ENCODE results near the gene B4GALNT4.
"Not testable (repeated sequence)": the region's sequence is repeated elsewhere in the genome, so short reads cannot be mapped to it uniquely, and the experiment has no call there.

B4GALNT4 gene

DNA sequence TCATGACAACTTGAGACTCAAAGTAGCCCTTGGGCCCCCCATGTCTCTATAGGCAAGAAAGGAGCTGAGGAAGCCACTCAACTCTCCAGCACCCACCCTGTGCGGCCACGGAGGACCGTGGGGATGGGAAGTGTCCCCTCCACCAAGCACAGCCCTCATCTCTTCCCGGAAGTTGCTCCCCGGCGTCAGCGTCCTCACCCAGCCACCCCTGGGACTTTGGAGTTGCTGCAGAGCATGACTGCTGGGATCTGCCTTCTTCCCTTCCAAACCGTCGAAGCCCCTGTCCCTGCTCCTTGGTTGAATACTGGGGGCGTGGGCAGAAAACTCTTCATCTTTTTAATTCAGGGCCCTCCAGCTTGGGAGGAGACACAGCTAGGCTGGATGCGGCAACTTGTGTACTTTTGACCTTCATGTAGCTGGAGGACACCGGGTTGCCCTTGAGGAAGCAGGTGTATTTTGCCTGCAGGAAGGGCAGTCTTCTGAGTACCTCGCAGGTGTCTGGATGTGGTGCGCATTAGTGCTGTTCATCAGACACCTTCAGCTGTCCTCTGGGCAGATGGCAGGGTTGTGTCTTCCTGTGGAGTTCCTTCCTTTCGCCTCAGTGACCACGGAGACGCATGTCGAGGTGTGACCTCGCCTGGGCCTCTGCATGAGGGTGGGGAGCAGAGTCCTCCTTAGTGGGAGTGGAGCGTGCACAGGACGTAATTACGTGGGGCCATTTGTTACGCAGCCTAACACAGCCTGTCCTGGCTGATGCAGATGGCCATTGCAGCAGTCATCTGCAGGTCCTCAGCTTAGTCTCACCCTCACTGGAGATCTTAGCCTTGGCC lies 36.4 kb upstream of the B4GALNT4 start:
- TF ChIP-seq CTCF (IDR thresholded peaks at IDR 0.05; ENCODE audit: borderline replicate concordance, control extremely low read depth, extremely low read depth, insufficient read depth, missing control alignments), result no peak
- no peak for DNase-seq (ENCODE audit: low spot score)
- in situ Hi-C loops (cut with MboI; ENCODE audit: low sequenced_read_pairs, unreplicated experiment), result no loop called here

- in situ Hi-C loops (cut with MboI; ENCODE audit: low sequenced_read_pairs, unreplicated experiment); DNase-seq (ENCODE audit: low spot score): not testable (repeated sequence)
Observed at GRCh38 chr11:333616-334263, 35.6 kb upstream of the B4GALNT4 start.

- no peak for DNase-seq (ENCODE audit: low spot score)
- TF ChIP-seq CTCF (IDR thresholded peaks at IDR 0.05; ENCODE audit: borderline replicate concordance, control extremely low read depth, extremely low read depth, insufficient read depth, missing control alignments), result no peak
- in situ Hi-C loops (cut with MboI; ENCODE audit: low sequenced_read_pairs, unreplicated experiment), result no loop called here
Observed at GRCh38 chr11:334264-334994, 34.9 kb upstream of the B4GALNT4 start.

DNA sequence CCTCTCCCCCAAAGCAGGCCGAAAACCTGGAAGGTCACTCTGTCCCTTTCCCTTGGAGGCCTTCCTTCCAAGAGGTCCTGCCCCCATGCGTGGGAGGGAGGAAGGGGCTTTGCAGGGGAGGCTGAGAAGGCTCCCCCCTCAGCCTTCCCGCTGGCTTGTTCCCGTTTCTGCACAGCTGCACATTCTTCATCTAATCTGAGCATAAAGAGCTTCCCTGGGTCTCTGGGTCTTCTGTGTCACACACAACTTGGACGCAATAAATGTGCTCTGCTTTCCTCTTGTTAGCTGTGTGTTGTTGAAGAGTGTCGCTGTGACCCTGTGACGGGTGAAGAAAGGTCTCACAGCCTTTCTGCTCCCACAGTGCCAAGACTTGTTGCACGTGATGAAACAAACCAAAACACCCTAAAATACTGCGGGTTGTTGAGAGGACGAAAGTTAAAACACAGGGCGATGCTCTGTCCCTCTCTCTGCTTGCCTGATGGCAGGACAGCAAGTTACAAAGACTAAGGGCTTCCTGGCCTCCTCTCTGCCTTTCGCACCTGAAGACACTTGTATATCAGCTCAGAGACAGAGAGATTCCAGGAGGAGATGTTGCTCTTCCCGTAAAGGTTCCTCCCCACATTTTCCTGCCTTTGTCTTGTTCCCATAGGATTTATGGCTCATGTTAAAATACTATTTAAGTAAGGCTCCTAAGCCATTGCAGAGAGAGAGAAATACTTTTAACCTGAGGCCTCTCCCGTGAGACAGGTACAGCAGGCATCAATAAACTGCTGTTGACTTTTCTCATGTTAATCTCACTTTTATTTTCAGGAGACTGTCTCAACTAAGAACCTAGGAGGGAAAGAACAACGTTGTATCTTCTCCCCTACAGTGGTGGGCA lies 33.3 kb upstream of the B4GALNT4 start:
- DNase-seq (ENCODE audit: low spot score), result no peak
- TF ChIP-seq CTCF (IDR thresholded peaks at IDR 0.05; ENCODE audit: borderline replicate concordance, control extremely low read depth, extremely low read depth, insufficient read depth, missing control alignments), result no peak
- in situ Hi-C loops (cut with MboI; ENCODE audit: low sequenced_read_pairs, unreplicated experiment), result no loop called here

GRCh38 chr11:336659-337198 lies 32.6 kb upstream of the B4GALNT4 start:
- TF ChIP-seq CTCF (IDR thresholded peaks at IDR 0.05; ENCODE audit: borderline replicate concordance, control extremely low read depth, extremely low read depth, insufficient read depth, missing control alignments), result no peak
- in situ Hi-C loops (cut with MboI; ENCODE audit: low sequenced_read_pairs, unreplicated experiment), result no loop called here
- no peak for DNase-seq (ENCODE audit: low spot score)

GRCh38 chr11:337711-338110 lies 31.6 kb upstream of the B4GALNT4 start:
- TF ChIP-seq CTCF (IDR thresholded peaks at IDR 0.05; ENCODE audit: borderline replicate concordance, control extremely low read depth, extremely low read depth, insufficient read depth, missing control alignments), result no peak
- no peak for DNase-seq (ENCODE audit: low spot score)
- in situ Hi-C loops (cut with MboI; ENCODE audit: low sequenced_read_pairs, unreplicated experiment), result no loop called here
